Fibroblast of lung (primary cell): ENCODE results near the gene NDUFA11. TPM values are rescaled to one million over a fixed set of nuclear protein-coding genes. Genes with fewer than 3 reads are reported as not detected.
"Not testable (repeated sequence)": the region's sequence is repeated elsewhere in the genome, so short reads cannot be mapped to it uniquely, and the experiment has no call there.

Experiments
- DNase-seq, 2 donors: peaks; one replicate each; pipeline versions ENCODE4 v3.0.0 to v3.0.0-alpha.2; 2010; ENCODE audit warnings: low read depth in 2 of 2
- H2AFZ ChIP-seq: 2 replicates; pipeline ENCODE4 v1.5.1; 2012; ENCODE audit warnings: low read length, control low read depth, inconsistent platforms
- H3K27ac ChIP-seq: 2 replicates; pipeline ENCODE4 v1.5.1; 2011; ENCODE audit warnings: low read length, control low read depth; ENCODE audit not compliant: insufficient read depth
- H3K27me3 ChIP-seq: 2 replicates; pipeline ENCODE4 v1.5.1; 2011; ENCODE audit warnings: mild to moderate bottlenecking, low read length; ENCODE audit not compliant: control insufficient read depth, insufficient read depth
- H3K36me3 ChIP-seq: 2 replicates; pipeline ENCODE4 v1.5.1; 2011; ENCODE audit warnings: low read length; ENCODE audit not compliant: control insufficient read depth, insufficient read depth
- H3K4me1 ChIP-seq: 2 replicates; pipeline ENCODE4 v1.5.1; 2011; ENCODE audit warnings: low read length; ENCODE audit not compliant: control insufficient read depth, insufficient read depth; ENCODE audit errors: extremely low read depth
- H3K4me2 ChIP-seq: 2 replicates; pipeline ENCODE4 v1.5.1; 2011; ENCODE audit warnings: low read length, control low read depth; ENCODE audit not compliant: insufficient read depth; ENCODE audit errors: extremely low read depth
- H3K4me3 ChIP-seq, 4 experiments: fragments of 200-600 bp in 1 of 4; sonication (generic) in 1 of 4; replicated peaks in 1 of 4; 2 replicates each; pipeline ENCODE4 v1.5.1; 2011 to 2016; ENCODE audit warnings: low read length in 4 of 4, low read depth in 3 of 4, mild to moderate bottlenecking in 3 of 4, control low read depth in 2 of 4, inconsistent platforms in 1 of 4, mixed read lengths in 1 of 4; ENCODE audit not compliant: insufficient read depth in 1 of 4; ENCODE audit errors: control extremely low read depth in 1 of 4
- H3K79me2 ChIP-seq: 2 replicates; pipeline ENCODE4 v1.5.1; 2012; ENCODE audit warnings: mild to moderate bottlenecking, low read length, inconsistent platforms; ENCODE audit not compliant: control insufficient read depth, insufficient read depth
- H3K9ac ChIP-seq: 2 replicates; pipeline ENCODE4 v1.5.1; 2011; ENCODE audit warnings: mild to moderate bottlenecking, low read length, control low read depth; ENCODE audit not compliant: insufficient read depth
- H3K9me3 ChIP-seq: 2 replicates; pipeline ENCODE4 v1.5.1; 2012; ENCODE audit warnings: low read depth, low read length; ENCODE audit not compliant: control insufficient read depth, insufficient read depth
- H4K20me1 ChIP-seq: 2 replicates; pipeline ENCODE4 v1.5.1; 2011; ENCODE audit warnings: low read length; ENCODE audit not compliant: control insufficient read depth, insufficient read depth; ENCODE audit errors: extremely low read depth
- EZH2 ChIP-seq: IDR thresholded peaks from 2 replicates; pipeline ENCODE4 v1.5.1; 2012; ENCODE audit warnings: low read length, control low read depth, mild to moderate bottlenecking; ENCODE audit errors: missing control alignments
- polyA plus RNA-seq, 2 donors: library from polyadenylated mRNA; depleted of rRNA in 1 of 2; stranded (reverse) in 1 of 2; unstranded in 1 of 2; fragments of >200 nt; gene quantifications; 2 replicates each; pipeline ENCODE4 v1.2.1, GENCODE V29; 2011 to 2012; ENCODE audit warnings: missing spikeins in 1 of 2
- total RNA-seq: library from RNA; depleted of rRNA; stranded (reverse); fragments of >200 nt; gene quantifications from 2 replicates; pipeline ENCODE4 v1.2.1, GENCODE V29; 2014
- TF ChIP-seq, protein P1 (sequence below), 2 donors: IDR thresholded peaks in 1 of 2; conservative IDR thresholded peaks in 1 of 2; 1 replicate in 1 of 2; 2 replicates in 1 of 2; pipeline ENCODE4 v1.5.1; 2011 to 2012; ENCODE audit warnings: low read length in 2 of 2, control low read depth in 1 of 2, inconsistent platforms in 1 of 2, low read depth in 1 of 2, mild to moderate bottlenecking in 1 of 2

NDUFA11 gene
- total and polyA plus RNA-seq, 2 donors (not counting 1 experiment from before 2014, with no cell fraction given): 212 to 271 TPM

DNA sequence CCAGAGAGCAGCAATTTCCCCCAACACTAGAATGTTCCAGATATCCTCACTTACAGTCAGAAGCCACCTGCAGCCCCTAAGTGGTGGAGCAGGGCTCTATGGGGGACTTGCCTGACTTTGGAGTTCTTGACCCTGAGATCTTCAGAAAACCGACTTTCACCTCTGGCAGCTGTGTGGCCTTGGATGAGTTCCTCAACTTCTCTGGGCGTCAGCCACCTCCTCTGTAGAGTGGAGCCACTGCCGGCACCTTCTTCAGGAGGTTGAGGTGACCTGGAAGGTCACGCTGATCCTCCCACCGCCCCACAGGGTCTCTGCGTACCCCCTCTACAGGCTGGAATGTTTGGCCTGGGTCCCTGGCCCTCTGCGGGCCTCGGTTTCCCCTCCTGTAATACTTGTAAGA is 26.2 kb downstream of the NDUFA11 start:
- peaks cover 5% of the 10 kb centered on the region for H3K4me1 ChIP-seq
- H3K4me2 ChIP-seq: no peak overlapping the region
- no peaks in the 10 kb centered on the region for H3K79me2 ChIP-seq
- no peaks in the 10 kb centered on the region for H3K9me3 ChIP-seq
- H3K9ac ChIP-seq: no peak overlapping the region
- no peaks in the 10 kb centered on the region for H4K20me1 ChIP-seq
- DNase-seq: no peak
- no peak overlapping the region for H3K4me3 ChIP-seq
- no peak for TF ChIP-seq EZH2
- TF ChIP-seq, protein P1, sequence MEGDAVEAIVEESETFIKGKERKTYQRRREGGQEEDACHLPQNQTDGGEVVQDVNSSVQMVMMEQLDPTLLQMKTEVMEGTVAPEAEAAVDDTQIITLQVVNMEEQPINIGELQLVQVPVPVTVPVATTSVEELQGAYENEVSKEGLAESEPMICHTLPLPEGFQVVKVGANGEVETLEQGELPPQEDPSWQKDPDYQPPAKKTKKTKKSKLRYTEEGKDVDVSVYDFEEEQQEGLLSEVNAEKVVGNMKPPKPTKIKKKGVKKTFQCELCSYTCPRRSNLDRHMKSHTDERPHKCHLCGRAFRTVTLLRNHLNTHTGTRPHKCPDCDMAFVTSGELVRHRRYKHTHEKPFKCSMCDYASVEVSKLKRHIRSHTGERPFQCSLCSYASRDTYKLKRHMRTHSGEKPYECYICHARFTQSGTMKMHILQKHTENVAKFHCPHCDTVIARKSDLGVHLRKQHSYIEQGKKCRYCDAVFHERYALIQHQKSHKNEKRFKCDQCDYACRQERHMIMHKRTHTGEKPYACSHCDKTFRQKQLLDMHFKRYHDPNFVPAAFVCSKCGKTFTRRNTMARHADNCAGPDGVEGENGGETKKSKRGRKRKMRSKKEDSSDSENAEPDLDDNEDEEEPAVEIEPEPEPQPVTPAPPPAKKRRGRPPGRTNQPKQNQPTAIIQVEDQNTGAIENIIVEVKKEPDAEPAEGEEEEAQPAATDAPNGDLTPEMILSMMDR (conservative IDR thresholded peaks at IDR 0.05 in 1 of 2, IDR thresholded peaks at IDR 0.05 in 1 of 2; ENCODE audit: low read depth in 1 of 2, low read length in 2 of 2): no peak
- no peak overlapping the region for H3K27ac ChIP-seq
- H3K36me3 ChIP-seq: no peaks in the 10 kb centered on the region
- H2AFZ ChIP-seq: no peak overlapping the region
- no peaks in the 10 kb centered on the region for H3K27me3 ChIP-seq

DNA sequence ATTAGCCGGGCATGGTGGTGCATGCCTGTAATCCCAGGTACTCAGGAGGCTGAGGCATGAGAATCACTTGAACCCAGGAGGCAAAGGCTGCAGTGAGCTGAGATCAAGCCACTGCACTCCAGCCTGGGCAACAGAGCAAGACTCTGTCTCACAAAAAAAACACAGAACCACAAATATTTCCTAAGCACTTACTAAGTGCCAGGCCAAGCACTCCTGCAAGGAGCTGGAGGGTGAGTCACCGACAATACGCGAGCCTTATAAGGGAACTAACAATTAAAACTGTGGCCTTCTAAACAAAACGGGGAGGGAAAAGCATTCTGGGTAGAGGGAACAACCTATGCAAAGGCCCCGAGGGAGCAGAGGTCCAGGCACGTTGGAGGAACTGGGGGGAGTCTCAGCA is 29.1 kb downstream of the NDUFA11 start:
- not testable (repeated sequence) for H3K4me3 ChIP-seq, H2AFZ ChIP-seq, H3K36me3 ChIP-seq, H3K27me3 ChIP-seq, H3K9me3 ChIP-seq, H3K27ac ChIP-seq, H3K9ac ChIP-seq, H3K4me2 ChIP-seq, H4K20me1 ChIP-seq, H3K79me2 ChIP-seq, H3K4me1 ChIP-seq
- peak; percentile 22 to 70 for DNase-seq

- H3K79me2 ChIP-seq: no peaks in the 10 kb centered on the region
- H3K9me3 ChIP-seq: no peaks in the 10 kb centered on the region
- no peak overlapping the region for H3K27ac ChIP-seq
- no peak overlapping the region for H3K4me2 ChIP-seq
- no peak for DNase-seq
- no peaks in the 10 kb centered on the region for H4K20me1 ChIP-seq
- H3K4me3 ChIP-seq: no peak overlapping the region
- TF ChIP-seq EZH2: no peak
- TF ChIP-seq, protein P1 (conservative IDR thresholded peaks at IDR 0.05 in 1 of 2, IDR thresholded peaks at IDR 0.05 in 1 of 2; ENCODE audit: low read depth in 1 of 2, low read length in 2 of 2): no peak
- no peaks in the 10 kb centered on the region for H3K36me3 ChIP-seq
- no peaks in the 10 kb centered on the region for H3K4me1 ChIP-seq
- no peak overlapping the region for H2AFZ ChIP-seq
- no peaks in the 10 kb centered on the region for H3K27me3 ChIP-seq
- no peak overlapping the region for H3K9ac ChIP-seq
Observed at GRCh38 chr19:5873617-5874199, 29.9 kb downstream of the NDUFA11 start.
